Cardiac fibroblast (primary cell): ENCODE measurements around the gene SNRNP48.

Experiments used
- DNase-seq, 2 donors: peaks; one replicate each; pipeline versions ENCODE4 v3.0.0 to v3.0.0-alpha.2; 2010; ENCODE audit warnings: low read depth in 2 of 2
- H3K4me3 ChIP-seq, 2 donors: replicated peaks in 1 of 2; 1 replicate in 1 of 2; 2 replicates in 1 of 2; pipeline ENCODE4 v1.5.1; 2011; ENCODE audit warnings: low read depth in 2 of 2, low read length in 2 of 2, mild to moderate bottlenecking in 2 of 2, moderate library complexity in 1 of 2
- CTCF ChIP-seq: IDR thresholded peaks from one replicate; pipeline ENCODE4 v1.5.1; 2011; ENCODE audit warnings: low read depth, mild to moderate bottlenecking, low read length, inconsistent platforms

The SNRNP48 gene

GRCh38 chr6:7615611-7616383 is 25.8 kb downstream of the SNRNP48 start:
- DNase-seq, result peak; percentile 80 to 82
- TF ChIP-seq CTCF, result peak; percentile 80
- H3K4me3 ChIP-seq, result no peak overlapping the region

- H3K4me3 ChIP-seq, result no peak overlapping the region
- TF ChIP-seq CTCF, result no peak
- DNase-seq, result peak; percentile 93 to 97
Observed at GRCh38 chr6:7617801-7618764, 28.1 kb downstream of the SNRNP48 start.

- no peak overlapping the region for H3K4me3 ChIP-seq
- DNase-seq, result peak; percentile 47 to 71
- TF ChIP-seq CTCF, result no peak
Observed at GRCh38 chr6:7621761-7622160, 31.8 kb downstream of the SNRNP48 start.

GRCh38 chr6:7624796-7625710 is 35.1 kb downstream of the SNRNP48 start:
- DNase-seq, result no peak
- no peak overlapping the region for H3K4me3 ChIP-seq
- no peak for TF ChIP-seq CTCF

- no peak overlapping the region for H3K4me3 ChIP-seq
- no peak for TF ChIP-seq CTCF
- DNase-seq, result peak; percentile 39 to 78
Observed at GRCh38 chr6:7628479-7628878, 38.5 kb downstream of the SNRNP48 start.

GRCh38 chr6:7628909-7629308 is 38.9 kb downstream of the SNRNP48 start:
- no peak for DNase-seq
- no peak for TF ChIP-seq CTCF
- no peak overlapping the region for H3K4me3 ChIP-seq
